CD4-positive, alpha-beta memory T cell (primary cell): Measurements from ENCODE around the gene SLC39A11. TPM values are rescaled to one million over a fixed set of nuclear protein-coding genes. Genes with fewer than 3 reads are reported as not detected.
"Not testable (repeated sequence)": the region's sequence is repeated elsewhere in the genome, so short reads cannot be mapped to it uniquely, and the experiment has no call there.

Experiments used
- CTCF ChIA-PET: fragments of 350-600 bp; sonication (Branson Sonifier 250); formaldehyde crosslinking; loops from one replicate; lab custom pipeline; 2021; ENCODE audit warnings: inconsistent platforms; ENCODE audit not compliant: partially characterized antibody; lab: Charles Lee
- POLR2A ChIA-PET: fragments of 350-600 bp; sonication (Branson Sonifier 250); formaldehyde crosslinking; loops from one replicate; lab custom pipeline; 2021; ENCODE audit not compliant: partially characterized antibody; lab: Charles Lee
- DNase-seq, 5 donors: peaks; one replicate each; pipeline versions ENCODE4 v3.0.0 to v3.0.0-alpha.2; 2020 to 2022; ENCODE audit warnings: mixed read lengths in 1 of 5
- H3K27ac ChIP-seq: one replicate; pipeline ENCODE4 v1.7.0; 2013; ENCODE audit warnings: low read depth, low read length
- H3K27me3 ChIP-seq: 2 replicates; pipeline ENCODE4 v1.7.0; 2013; ENCODE audit warnings: mild to moderate bottlenecking, low read length, moderate library complexity; ENCODE audit not compliant: insufficient read depth
- H3K36me3 ChIP-seq: 2 replicates; pipeline ENCODE4 v1.7.0; 2013; ENCODE audit warnings: mild to moderate bottlenecking, low read length, moderate library complexity; ENCODE audit not compliant: insufficient read depth
- H3K4me1 ChIP-seq: 2 replicates; pipeline ENCODE4 v1.7.0; 2013; ENCODE audit warnings: mild to moderate bottlenecking, low read length, moderate library complexity; ENCODE audit not compliant: insufficient read depth
- H3K4me3 ChIP-seq, 2 donors: one replicate each; pipeline ENCODE4 v1.7.0; 2013; ENCODE audit warnings: low read length in 2 of 2, mild to moderate bottlenecking in 1 of 2
- H3K9me3 ChIP-seq, 2 donors: one replicate each; pipeline ENCODE4 v1.7.0; 2013; ENCODE audit warnings: low read length in 2 of 2, control low read depth in 1 of 2; ENCODE audit not compliant: control insufficient read depth in 1 of 2
- H3K27ac Mint-ChIP-seq, 7 donors: one replicate each; pipeline ENCODE4 v1.8.0; 2020 to 2021; ENCODE audit warnings: mixed read lengths in 7 of 7, mild to moderate bottlenecking in 6 of 7, inconsistent platforms in 3 of 7, moderate library complexity in 3 of 7
- H3K27me3 Mint-ChIP-seq, 2 donors: one replicate each; pipeline ENCODE4 v1.8.0; 2020 to 2021; ENCODE audit warnings: mixed read lengths in 2 of 2
- H3K36me3 Mint-ChIP-seq, 2 donors: one replicate each; pipeline ENCODE4 v1.8.0; 2020 to 2021; ENCODE audit warnings: mixed read lengths in 2 of 2, inconsistent platforms in 1 of 2, mild to moderate bottlenecking in 1 of 2
- H3K4me1 Mint-ChIP-seq, 4 donors: one replicate each; pipeline ENCODE4 v1.8.0; 2020 to 2021; ENCODE audit warnings: mixed read lengths in 4 of 4, mild to moderate bottlenecking in 1 of 4
- H3K4me3 Mint-ChIP-seq, 8 donors: one replicate each; pipeline ENCODE4 v1.8.0; 2020 to 2021; ENCODE audit warnings: mixed read lengths in 8 of 8, mild to moderate bottlenecking in 7 of 8, moderate library complexity in 6 of 8, inconsistent platforms in 3 of 8
- H3K9me3 Mint-ChIP-seq, 8 donors: one replicate each; pipeline ENCODE4 v1.8.0; 2020 to 2021; ENCODE audit warnings: mixed read lengths in 8 of 8, mild to moderate bottlenecking in 5 of 8, inconsistent platforms in 3 of 8, moderate library complexity in 1 of 8
- intact Hi-C: fragments of 100-400 bp; cut with micrococcal nuclease; formaldehyde crosslinking; loops from one replicate; pipeline ENCODE4 v1.15.1; 2023
- polyA plus RNA-seq, 2 donors: library from polyadenylated mRNA; unstranded; fragments of 300-500 nt; fragmentation: Illumina TruSeq; gene quantifications; one replicate each; pipeline ENCODE4 v1.2.3, GENCODE V29; 2021
- total RNA-seq, 2 experiments: library from RNA; stranded (reverse); gene quantifications; one replicate each; pipeline ENCODE4 v1.2.3, GENCODE V29; 2021

The SLC39A11 gene
- total and polyA plus RNA-seq, 4 experiments from 2014 or later, result 15.9 to 23.7 (median 20.4) TPM

DNA sequence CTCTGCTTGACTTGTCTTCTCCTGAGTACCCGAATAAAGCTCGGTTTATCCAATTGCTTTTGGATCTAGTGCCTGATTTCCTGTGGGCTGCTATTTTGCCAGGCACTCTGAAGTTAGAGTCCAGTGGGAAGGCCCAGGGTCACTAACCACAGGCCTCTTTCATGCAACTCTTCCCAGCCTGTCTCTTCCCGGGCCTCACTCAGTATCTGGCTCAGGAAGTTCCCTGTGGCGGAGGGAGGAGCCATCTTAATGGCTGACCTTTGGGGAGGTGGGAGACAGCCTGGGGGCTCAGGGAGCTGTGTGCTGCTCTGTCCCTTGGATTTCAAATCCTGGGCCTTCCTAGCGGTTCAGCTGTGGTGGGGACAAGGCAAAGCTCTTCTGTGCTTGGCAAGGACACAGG, 328.5 kb downstream of the SLC39A11 start:
- Mint-ChIP-seq H3K9me3 (peaks cover 0 to 2% (median 0%) of the 10 kb centered on the region in 8 donors), H3K4me1 (no peaks in the 10 kb centered on the region), H3K27me3 (no peaks in the 10 kb centered on the region), H3K36me3 (no peaks in the 10 kb centered on the region), H3K4me3 (no peak overlapping the region), H3K27ac (no peak overlapping the region)
- Histone ChIP-seq H3K9me3 (no peaks in the 10 kb centered on the region), H3K4me3 (no peak overlapping the region), H3K27ac (no peak overlapping the region), H3K27me3 (no peaks in the 10 kb centered on the region), H3K4me1 (no peaks in the 10 kb centered on the region), H3K36me3 (no peaks in the 10 kb centered on the region)
- no peak for DNase-seq
- POLR2A ChIA-PET, result no interaction called here
- intact Hi-C loops, result no loop called here
- CTCF ChIA-PET, result no interaction called here

DNA sequence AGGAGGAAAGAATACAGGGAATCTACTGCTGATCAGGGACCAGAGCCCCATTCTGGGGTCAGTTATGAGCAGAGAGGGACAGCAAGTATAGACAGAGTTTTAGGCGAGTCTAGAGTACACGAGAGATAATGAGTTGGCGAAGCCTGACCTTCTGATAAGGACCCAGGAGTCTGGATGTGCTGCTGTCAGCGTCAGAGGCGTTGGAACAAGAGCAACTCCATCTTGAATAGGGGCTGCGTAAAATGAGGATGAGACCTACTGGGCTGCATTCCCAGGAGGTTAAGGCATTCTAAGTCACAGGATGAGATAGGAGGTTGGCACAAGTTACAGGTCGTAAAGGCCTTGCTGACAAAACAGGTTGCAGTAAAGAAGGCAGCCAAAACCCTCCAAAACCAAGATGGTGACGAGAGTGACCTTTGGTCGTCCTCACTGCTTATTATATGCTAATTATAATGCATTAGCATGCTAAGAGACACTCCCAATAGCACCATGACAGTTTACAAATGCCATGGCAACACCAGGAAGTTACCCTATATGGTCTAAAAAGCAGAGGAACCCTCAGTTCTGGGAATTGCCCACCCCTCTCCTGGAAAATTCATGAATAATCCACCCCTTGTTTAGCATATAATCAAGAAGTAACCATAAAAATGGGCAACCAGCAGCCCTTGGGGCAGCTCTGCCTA, 330.5 kb downstream of the SLC39A11 start:
- CTCF ChIA-PET, H3K27ac Mint-ChIP-seq, H3K4me3 Mint-ChIP-seq: not testable (repeated sequence)

DNA sequence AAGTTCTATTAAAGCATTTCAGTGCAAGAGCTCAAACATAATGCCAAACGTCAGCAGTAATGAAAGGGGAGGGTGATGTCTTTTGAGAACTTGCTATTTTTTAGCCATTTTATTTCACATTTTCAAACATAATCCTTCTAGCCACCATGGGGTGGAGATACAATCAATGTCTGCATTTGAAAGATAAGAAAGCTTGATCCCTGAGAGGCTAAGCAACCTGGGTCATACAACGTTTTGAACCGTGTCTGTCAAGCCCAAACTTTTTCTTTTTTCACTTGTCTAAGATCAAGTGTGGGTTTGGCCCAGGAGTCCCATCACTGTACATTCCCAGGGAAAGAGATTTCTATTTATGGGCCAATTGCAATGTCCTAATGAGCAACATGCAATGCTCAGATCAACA, 331.1 kb downstream of the SLC39A11 start:
- H3K4me3 ChIP-seq, result no peak overlapping the region
- no peaks in the 10 kb centered on the region for H3K9me3 ChIP-seq
- no peaks in the 10 kb centered on the region for H3K27me3 ChIP-seq
- no peak overlapping the region for H3K4me3 Mint-ChIP-seq
- no peak overlapping the region for H3K27ac ChIP-seq
- H3K27me3 Mint-ChIP-seq, result no peaks in the 10 kb centered on the region
- H3K36me3 Mint-ChIP-seq, result peaks cover under 1 to 15% of the 10 kb centered on the region in 2 donors
- POLR2A ChIA-PET, result no interaction called here
- H3K4me1 Mint-ChIP-seq, result no peaks in the 10 kb centered on the region
- DNase-seq, result no peak
- CTCF ChIA-PET, result no interaction called here
- no peak overlapping the region for H3K27ac Mint-ChIP-seq
- H3K4me1 ChIP-seq, result no peaks in the 10 kb centered on the region
- peaks cover 0 to 4% (median 2%) of the 10 kb centered on the region in 8 donors for H3K9me3 Mint-ChIP-seq
- no peaks in the 10 kb centered on the region for H3K36me3 ChIP-seq
- intact Hi-C loops, result no loop called here

More for the DNA sequence above, 330.5 kb downstream of the SLC39A11 start:
- intact Hi-C loops, POLR2A ChIA-PET, H3K4me3 ChIP-seq, H3K27ac ChIP-seq, H3K9me3 Mint-ChIP-seq, H3K27me3 ChIP-seq, H3K4me1 Mint-ChIP-seq, H3K4me1 ChIP-seq, H3K27me3 Mint-ChIP-seq, H3K9me3 ChIP-seq, H3K36me3 ChIP-seq, DNase-seq: not testable (repeated sequence)
- peaks cover 0 to 12% of the 10 kb centered on the region in 2 donors for H3K36me3 Mint-ChIP-seq

DNA sequence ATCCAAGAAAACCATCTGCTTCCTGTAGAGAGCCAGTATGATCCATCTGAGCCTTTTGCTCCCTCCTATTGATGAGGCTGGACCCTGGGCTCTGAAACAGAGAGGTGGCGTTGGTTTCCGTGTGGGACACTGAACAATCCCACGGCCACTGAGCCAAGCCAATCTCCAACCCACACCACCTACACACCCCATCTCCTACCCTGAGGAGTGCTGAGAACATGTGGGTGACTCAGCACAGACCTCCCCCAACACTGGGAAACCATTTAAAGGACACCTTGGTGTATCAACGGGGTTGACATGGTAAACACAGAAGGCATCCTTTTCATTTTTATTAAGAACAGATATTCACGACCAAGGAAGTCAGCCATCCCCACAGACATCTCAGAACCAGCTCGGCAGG, 332.1 kb downstream of the SLC39A11 start:
- ChIA-PET POLR2A (no interaction called here), CTCF (no interaction called here)
- Mint-ChIP-seq H3K4me3 (no peak overlapping the region), H3K4me1 (no peaks in the 10 kb centered on the region), H3K9me3 (peaks cover 0 to 6% (median 2%) of the 10 kb centered on the region in 8 donors), H3K36me3 (peaks cover 2 to 22% of the 10 kb centered on the region in 2 donors), H3K27ac (no peak overlapping the region), H3K27me3 (no peaks in the 10 kb centered on the region)
- H3K4me3 ChIP-seq, result no peak overlapping the region
- no peaks in the 10 kb centered on the region for H3K4me1 ChIP-seq
- H3K27me3 ChIP-seq, result no peaks in the 10 kb centered on the region
- no peak for DNase-seq
- intact Hi-C loops, result no loop called here
- H3K27ac ChIP-seq, result no peak overlapping the region
- no peaks in the 10 kb centered on the region for H3K9me3 ChIP-seq
- no peaks in the 10 kb centered on the region for H3K36me3 ChIP-seq

DNA sequence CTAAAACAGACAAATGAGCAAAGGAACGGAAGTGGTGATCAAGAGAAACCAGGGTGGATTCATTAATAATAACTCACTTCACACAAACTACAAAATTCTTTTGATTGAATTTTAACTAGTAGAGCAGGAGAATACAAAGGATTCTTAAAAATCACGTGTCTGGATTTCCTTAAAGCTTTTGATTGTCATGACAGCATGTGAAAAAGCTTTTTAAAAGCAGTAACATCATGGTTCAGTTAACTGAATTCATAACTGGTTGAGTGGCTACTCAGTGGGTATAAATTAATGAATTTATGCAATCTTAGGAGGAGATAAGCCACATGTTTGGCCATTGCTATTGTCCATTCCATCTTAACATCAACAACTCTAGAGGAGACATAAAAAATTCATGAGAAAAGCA, 333.2 kb downstream of the SLC39A11 start:
- H3K4me1 Mint-ChIP-seq, result no peaks in the 10 kb centered on the region

DNA sequence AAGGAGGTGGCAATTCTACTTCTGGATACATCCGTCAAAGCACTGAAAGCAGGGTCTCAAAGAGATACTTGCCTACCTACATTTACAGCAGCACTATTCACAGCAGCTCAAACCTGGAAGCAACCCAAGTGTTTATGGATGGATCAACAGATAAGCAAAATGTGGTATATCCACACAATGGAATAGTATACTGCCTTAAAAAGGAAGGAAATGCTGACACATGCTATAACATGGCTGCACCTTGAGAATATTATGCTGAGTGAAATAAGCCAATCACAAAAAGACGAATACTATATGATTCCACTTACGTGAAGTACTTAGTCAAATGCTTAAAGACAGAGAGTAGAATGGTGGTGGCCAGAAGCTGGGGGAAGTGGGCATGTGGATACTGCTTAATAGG, 336.2 kb downstream of the SLC39A11 start:
- no peak for DNase-seq
- POLR2A ChIA-PET, result no interaction called here
- intact Hi-C loops, result no loop called here
- Mint-ChIP-seq H3K27ac (no peak overlapping the region), H3K9me3 (peaks cover 0 to 6% (median 2%) of the 10 kb centered on the region in 8 donors), H3K4me1 (no peaks in the 10 kb centered on the region), H3K36me3 (peaks cover 2 to 31% of the 10 kb centered on the region in 2 donors), H3K4me3 (no peak overlapping the region), H3K27me3 (no peaks in the 10 kb centered on the region)
- CTCF ChIA-PET, result no interaction called here
- no peaks in the 10 kb centered on the region for H3K27me3 ChIP-seq
- H3K4me3 ChIP-seq, result no peak overlapping the region
- H3K27ac ChIP-seq, result no peak overlapping the region
- no peaks in the 10 kb centered on the region for H3K4me1 ChIP-seq
- no peaks in the 10 kb centered on the region for H3K36me3 ChIP-seq
- no peaks in the 10 kb centered on the region for H3K9me3 ChIP-seq

More for the DNA sequence above, 333.2 kb downstream of the SLC39A11 start:
- no peaks in the 10 kb centered on the region for H3K27me3 ChIP-seq
- Mint-ChIP-seq H3K9me3 (peaks cover 0 to 6% (median 2%) of the 10 kb centered on the region in 8 donors), H3K4me3 (no peak overlapping the region), H3K36me3 (peaks cover 2 to 29% of the 10 kb centered on the region in 2 donors), H3K27me3 (no peaks in the 10 kb centered on the region), H3K27ac (no peak overlapping the region)
- no peak overlapping the region for H3K27ac ChIP-seq
- POLR2A ChIA-PET, result interaction anchor here (0.6 kb wide), 1 partner anchor 10 kb away, joined by 4 read pairs; no protein-coding TSS in a partner anchor
- H3K4me3 ChIP-seq, result no peak overlapping the region
- H3K36me3 ChIP-seq, result no peaks in the 10 kb centered on the region
- intact Hi-C loops, result no loop called here
- DNase-seq, result no peak
- no peaks in the 10 kb centered on the region for H3K4me1 ChIP-seq
- CTCF ChIA-PET, result interaction anchor here (1.4 kb wide), 1 partner anchor 32 kb away, joined by 3 read pairs; no protein-coding TSS in a partner anchor
- H3K9me3 ChIP-seq, result no peaks in the 10 kb centered on the region

DNA sequence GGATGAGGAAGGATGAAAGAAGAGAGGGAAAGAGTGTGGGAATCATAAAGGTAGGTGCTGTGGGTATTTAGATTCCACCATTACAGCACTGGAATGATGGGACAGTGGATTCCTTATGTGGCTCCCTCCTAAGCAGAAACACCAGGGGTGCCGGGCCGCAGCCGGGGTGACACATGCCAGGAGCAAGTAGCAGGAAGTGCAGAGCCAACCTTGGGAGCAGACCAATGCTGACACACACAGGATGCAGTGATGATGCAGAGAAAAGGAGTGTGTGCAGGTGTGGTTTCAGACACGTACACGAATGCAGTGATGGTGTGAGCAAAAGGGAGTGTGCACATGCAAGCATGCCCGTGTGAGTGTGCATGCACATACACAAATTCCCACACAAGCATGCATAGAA, 338.0 kb downstream of the SLC39A11 start:
- Histone ChIP-seq H3K4me3 (no peak overlapping the region), H3K36me3 (no peaks in the 10 kb centered on the region), H3K9me3 (no peaks in the 10 kb centered on the region), H3K4me1 (no peaks in the 10 kb centered on the region), H3K27ac (no peak overlapping the region), H3K27me3 (no peaks in the 10 kb centered on the region)
- H3K4me3 Mint-ChIP-seq, result no peak overlapping the region
- DNase-seq, result no peak
- H3K4me1 Mint-ChIP-seq, result no peaks in the 10 kb centered on the region
- no peaks in the 10 kb centered on the region for H3K27me3 Mint-ChIP-seq
- ChIA-PET CTCF (no interaction called here), POLR2A (no interaction called here)
- peaks cover 0 to 6% (median 2%) of the 10 kb centered on the region in 8 donors for H3K9me3 Mint-ChIP-seq
- H3K27ac Mint-ChIP-seq, result peak overlapping the region in 2 of 7 donors; percentile 22 to 46
- peaks cover 2 to 31% of the 10 kb centered on the region in 2 donors for H3K36me3 Mint-ChIP-seq
- intact Hi-C loops, result no loop called here
